CD4-positive, alpha-beta T cell treated with Interleukin-10 for 1 hour (primary cell): ENCODE measurements around the gene DMWD.
"Not testable (repeated sequence)": the region's sequence is repeated elsewhere in the genome, so short reads cannot be mapped to it uniquely, and the experiment has no call there.

Experiments
- DNase-seq: peaks from one replicate; pipeline ENCODE4 v3.0.0-alpha.2; 2020

DMWD gene

DNA sequence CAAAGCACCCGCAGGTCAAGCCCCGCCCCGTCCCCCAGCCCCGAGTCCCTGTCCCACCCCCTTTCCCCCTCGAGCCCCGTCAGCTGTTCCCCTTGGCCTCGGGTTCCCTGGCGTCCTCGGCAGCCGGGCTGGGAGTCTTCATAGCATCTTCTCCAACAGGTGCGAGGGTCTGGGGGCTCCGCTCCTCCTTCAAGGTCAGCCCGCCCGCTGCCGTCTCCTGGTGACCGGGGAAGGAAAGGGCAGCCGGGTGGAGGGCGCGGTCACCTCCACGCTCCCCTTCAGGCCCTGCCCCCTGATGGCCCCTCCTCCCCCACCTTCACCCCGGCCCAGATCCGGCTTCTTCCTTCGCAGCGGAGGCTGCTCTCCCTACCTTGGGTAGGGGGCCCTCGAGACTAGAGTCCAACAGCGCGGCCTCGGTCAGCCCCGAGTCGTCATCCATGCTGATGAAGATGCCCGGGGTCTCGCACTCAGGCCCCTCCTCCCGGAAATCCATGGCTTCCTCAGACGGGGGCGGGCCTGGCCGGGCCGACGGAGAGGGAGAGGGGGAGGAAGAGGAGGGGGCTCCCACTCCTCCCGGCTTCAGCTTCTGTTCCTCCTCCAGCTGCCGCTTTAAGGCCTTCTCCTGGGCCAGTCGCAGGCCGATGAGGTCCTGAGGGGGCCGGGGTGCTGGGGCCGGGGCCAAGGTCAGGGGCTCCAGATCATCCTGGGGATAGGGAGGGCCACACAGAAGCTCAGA, 23.0 kb upstream of the DMWD start:
- no peak for DNase-seq

DNA sequence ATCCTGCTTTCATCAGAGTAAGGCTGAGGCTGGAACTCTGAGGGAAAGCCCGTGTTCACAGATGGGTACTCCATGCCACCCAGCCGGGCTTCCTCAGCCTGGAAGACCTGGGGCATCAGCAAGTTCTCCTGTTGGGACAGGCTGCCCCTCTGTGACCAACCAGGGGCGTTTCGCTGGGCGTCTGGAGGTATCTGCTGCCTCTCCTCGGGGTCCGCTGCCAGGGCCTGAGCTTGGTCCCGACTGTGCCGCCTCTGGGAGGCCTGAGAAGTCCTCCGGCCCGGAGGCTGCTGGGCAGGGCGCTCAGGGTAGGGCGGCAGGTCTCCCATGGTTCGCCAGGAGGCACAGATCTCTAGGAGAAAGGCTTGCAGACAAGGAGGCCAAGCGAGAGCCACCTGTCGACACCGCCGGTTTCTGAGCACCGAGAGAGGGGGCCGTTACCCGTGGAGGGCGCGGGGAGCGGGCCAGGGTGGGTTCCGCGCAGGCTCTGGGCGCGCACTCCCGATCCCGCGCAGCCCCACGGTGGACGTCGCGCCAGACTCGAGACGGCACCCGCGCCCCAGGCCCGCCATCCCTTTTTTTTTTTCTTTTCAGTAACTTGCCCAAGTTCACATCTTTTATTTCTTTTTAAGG, 22.3 kb upstream of the DMWD start, which contains the start of gene RSPH6A:
Gene RSPH6A, minus strand, starts transcription at position 458 of the 630 bp plus-strand sequence. Its CDS starts 132 bp downstream, at position 326.
- no peak for DNase-seq

DNA sequence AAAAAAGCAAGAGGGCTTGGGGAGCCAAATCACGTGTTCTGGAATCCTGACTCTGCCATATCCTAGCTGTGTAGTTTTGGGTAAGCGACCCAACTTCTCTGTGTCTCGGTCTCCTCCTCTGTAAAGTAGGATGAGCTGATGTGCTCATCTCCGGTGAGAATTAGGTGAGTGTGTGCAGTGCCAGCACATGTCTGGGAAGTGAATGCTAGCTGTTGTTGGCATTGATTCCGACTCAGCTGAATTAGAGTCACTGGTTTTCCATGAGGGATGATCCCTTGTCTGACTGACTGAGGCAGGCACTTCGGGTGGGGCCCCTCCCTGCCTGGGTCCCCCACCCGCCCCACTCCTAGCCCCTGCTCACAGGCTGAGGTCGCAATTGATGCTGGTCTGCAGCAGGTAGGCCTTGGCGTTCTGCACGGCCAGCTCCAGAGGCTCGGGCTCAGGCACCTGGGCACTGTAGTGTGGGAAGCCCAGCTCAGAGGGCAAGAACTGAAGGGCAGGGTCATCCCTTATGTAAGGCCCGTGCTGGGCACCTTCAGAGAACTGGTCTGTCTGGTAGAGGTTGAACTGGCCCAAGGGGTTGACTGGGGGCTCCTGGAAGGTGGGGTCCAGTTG, 21.6 kb upstream of the DMWD start:
- DNase-seq = no peak

DNA sequence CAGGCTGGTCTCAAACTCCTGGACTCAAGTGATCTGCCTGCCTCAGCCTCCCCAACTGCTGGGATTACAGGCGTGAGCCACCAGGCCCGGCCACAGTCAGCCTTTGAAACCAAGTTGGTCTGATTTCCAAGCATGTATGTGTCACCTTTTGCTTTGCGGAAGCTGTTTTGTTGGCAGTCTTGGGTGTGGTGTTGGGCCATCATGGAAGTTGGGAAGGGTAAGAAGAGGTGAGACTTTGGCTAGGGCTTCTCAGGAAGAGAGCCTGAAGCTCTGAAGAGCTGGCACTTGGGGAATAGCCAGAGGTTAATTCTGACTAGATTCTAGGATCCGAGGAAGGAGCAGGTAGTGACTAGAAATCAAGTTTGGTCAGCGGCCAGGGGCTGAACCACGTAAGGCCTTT, 19.7 kb upstream of the DMWD start:
- no peak for DNase-seq

- no peak for DNase-seq
Measured at GRCh38 chr19:45809643-45810159, 17.1 kb upstream of the DMWD start.

DNA sequence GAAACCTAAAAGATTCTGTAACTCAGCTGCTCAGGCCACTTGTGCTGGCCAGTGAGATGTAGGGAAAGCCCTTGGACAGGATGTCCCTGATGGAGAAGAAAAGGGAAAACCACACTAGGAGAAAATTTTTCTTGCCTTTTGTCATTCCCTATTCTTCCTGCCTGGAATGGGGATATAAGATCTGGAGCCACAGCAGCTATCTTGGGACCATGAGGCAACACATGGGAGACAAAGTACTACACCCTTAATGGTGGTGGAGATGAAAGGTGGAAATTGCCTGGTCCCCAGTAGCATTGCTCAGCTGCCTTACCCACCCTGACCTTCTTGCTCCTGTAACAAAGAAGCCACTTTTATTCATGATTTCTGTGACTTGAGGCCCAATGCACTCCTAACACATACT, 13.1 kb upstream of the DMWD start:
- DNase-seq = no peak

- DNase-seq = no peak
Measured at GRCh38 chr19:45804959-45805230, 12.2 kb upstream of the DMWD start.

GRCh38 chr19:45804140-45804958, 11.7 kb upstream of the DMWD start:
- DNase-seq = no peak

DNA sequence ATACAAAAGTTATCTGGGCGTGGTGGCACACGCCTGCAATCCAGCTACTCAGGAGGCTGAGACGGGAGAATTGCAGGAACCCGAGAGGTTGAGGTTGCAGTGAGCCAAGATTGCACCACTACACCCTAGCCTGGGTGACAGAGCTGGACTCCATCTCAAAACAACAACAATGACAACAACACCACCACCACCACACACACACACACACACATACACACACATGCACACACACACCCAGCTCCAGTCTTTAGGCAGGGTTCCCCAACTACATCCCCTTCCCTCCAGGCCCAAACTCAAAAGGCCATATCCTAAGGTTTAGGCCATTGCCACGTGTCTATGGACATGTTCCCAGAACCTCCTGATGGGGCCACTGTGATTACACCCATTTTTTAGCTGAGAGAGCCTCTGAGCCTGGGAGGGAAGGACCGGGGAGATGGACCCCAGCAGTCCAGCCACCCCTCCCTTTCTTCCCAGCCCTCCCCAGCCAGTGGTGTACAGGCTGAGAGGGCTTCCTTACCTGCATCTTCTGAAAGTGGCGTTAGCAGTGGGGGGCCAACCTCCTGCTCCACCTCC, 9.0 kb upstream of the DMWD start:
- DNase-seq = no peak

- DNase-seq = no peak
Measured at GRCh38 chr19:45800070-45800553, 7.5 kb upstream of the DMWD start.

DNA sequence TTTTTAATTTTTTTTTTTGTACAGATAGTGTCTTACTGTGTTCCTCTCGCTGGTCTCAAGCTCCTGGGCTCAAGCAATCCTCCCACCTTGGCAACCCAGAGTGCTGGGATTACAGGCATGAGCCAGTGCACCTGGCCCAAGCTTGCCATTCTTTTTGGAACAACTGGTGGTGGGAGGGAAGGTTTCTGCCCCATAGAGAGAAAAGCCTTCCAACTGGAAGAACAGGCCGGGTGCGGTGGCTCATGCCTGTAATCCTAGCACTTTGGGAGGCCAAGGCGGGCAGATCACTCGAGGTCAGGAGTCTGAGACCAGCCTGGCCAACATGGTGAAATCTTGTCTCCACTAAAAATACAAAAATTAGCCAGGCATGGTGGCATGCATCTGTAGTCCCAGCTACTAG, 6.9 kb upstream of the DMWD start:
- DNase-seq = not testable (repeated sequence)

GRCh38 chr19:45798995-45799517, 6.4 kb upstream of the DMWD start:
- DNase-seq = peak; percentile 71

DNA sequence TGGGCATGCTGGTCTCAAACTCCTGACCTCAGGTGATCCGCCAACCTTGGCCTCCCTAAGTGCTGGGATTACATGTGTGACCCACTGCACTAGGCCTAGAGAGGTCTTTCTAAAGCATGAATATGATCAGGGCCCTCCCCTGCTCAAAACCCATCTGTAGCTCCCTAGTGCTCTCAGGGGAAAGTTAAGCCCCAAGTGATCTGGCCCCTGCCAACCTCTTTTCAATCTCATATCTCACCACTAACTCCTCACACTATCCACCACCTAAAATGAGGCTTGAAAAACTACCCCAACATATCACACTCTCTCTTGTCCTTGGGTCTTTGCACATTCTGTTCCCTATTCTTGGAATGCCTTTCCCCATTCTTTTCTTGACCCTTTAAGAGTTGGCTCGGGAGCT, 2.0 kb upstream of the DMWD start:
- no peak for DNase-seq

GRCh38 chr19:45793876-45794275, 1.2 kb upstream of the DMWD start:
- no peak for DNase-seq

GRCh38 chr19:45793178-45793564, 526 bp upstream of the DMWD start:
- no peak for DNase-seq

- peak; percentile 24 for DNase-seq
Measured at GRCh38 chr19:45791744-45792469, 738 bp downstream of the DMWD start.

- peak; percentile 60 for DNase-seq
Measured at GRCh38 chr19:45790942-45791341, 1.7 kb downstream of the DMWD start.

GRCh38 chr19:45789035-45789786, 3.4 kb downstream of the DMWD start:
- no peak for DNase-seq

GRCh38 chr19:45786533-45786894, 6.1 kb downstream of the DMWD start:
- no peak for DNase-seq

DNA sequence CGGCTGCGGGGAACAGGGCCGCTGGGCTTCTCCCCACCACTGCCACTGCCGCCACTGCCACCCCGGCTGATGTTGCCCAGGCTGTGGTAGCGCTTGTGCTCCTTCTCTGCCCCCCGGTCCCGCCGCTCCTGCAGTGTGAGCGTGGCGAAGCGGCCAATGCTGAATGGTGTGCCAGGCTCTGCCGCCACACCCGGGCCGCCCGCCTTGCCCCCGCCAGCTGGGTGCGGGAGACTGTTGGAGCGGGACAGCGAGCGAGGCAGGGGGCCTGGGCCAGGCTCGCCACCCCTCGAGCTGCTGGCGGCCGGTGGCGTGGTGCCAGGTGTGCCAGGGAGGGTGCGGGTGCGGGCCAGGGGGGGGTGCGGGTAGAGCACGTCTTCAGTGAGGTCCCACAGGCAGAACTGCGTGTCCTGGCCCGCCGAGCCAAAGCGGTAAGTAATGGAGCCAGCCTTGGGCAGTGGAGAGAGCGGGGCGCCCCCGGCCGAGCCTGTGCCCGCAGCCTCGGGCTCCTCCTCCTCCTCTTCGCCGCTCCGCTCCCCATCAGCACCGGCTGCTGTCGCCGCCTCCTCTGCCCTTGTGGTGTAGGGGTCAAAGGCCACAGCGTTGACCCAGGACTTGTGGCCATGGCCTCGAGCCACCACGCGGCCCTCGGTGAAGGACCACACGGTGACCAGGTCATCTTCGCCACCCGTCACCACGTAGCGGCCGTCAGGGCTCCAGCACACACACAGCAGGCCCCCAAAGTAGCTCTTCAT, 6.7 kb downstream of the DMWD start:
- DNase-seq = no peak
